HG02642 (cell line): ENCODE data around the gene PNPLA7.

Source experiments
- ATAC-seq: cut with Tn5 transposase; IDR thresholded peaks from one replicate; pipeline ENCODE4 v1.9.1; 2021; ENCODE audit warnings: mild to moderate bottlenecking; ENCODE audit not compliant: unreplicated experiment, poor library complexity

Gene PNPLA7

GRCh38 chr9:137441289-137441934 lies 108.8 kb downstream of the PNPLA7 start, which contains the start of gene ENTPD8:
Gene ENTPD8 (minus strand): TSS chr9:137441357. CDS start chr9:137438285, 3,072 bp downstream.
- ATAC-seq: no peak

- ATAC-seq: no peak
Measured at GRCh38 chr9:137439158-137439714, 111.0 kb downstream of the PNPLA7 start.

DNA sequence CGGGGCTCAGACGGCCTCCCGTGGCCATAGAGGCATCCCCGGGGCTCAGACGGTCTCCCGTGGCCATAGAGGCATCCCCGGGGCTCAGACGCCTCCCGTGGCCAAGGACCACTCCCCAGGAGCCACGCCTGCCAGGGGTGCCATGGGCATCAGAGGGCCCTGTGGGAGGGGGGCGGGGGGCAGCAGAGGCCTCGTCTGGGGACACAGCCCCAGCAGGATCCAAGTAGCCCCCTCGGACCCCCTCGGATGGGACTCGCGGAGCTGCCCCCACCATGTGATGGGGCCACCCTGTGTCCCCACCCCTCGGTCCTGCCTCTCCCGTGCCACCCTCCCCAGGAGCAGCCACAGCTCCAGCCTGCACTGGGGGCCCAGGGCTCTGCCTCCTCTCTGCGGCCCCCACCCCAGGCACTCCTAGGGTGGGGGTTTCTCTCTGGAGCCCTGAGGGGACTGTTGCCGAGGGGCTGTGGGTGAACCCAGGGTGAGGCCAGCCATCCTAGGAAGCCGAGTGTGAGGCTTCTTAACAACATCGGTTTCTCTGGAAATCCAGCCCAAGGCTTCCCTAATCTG lies 111.5 kb downstream of the PNPLA7 start:
- ATAC-seq: no peak

GRCh38 chr9:137437691-137438590 lies 112.3 kb downstream of the PNPLA7 start:
- ATAC-seq: no peak

DNA sequence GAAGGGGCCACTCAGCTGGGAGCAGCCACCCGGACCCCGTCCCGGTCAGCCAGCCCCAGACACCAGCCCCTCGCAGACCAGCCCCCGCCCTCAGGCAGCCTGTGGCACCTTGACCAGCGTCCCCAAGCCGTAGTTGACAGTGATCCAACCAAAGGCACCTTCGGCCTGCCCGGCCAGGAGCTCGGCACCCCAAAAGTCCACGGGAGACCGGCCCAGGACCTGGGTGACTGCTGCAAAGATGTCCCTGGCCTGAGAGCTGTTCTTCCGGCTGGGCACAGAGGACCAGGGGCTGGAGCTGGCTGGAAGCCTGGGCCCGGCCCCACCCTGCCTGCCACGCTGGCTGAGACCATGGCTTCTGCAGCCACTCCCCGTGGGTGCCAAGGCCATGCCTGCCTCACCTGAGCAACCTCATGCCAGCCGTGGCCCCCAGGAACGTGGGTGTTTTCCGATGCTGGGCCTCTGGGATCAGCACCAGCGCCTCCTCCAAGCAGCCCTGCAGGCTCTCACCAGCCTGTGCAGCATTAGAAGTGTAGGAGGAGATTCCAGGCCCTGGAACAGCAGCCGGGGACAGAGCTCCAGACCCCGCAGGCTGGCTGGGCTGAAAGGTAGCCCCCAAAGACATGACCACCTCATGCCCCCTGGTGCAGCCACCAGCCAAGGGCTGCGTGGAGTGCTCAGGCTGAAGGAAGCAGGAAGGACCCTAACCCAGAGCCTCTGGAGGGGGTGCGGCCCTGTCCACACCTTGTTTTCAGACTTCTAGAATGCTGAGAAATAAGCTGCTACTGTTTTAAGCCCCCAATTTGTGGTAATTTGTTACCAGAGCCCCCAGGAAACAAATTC lies 113.2 kb downstream of the PNPLA7 start:
- ATAC-seq: no peak

DNA sequence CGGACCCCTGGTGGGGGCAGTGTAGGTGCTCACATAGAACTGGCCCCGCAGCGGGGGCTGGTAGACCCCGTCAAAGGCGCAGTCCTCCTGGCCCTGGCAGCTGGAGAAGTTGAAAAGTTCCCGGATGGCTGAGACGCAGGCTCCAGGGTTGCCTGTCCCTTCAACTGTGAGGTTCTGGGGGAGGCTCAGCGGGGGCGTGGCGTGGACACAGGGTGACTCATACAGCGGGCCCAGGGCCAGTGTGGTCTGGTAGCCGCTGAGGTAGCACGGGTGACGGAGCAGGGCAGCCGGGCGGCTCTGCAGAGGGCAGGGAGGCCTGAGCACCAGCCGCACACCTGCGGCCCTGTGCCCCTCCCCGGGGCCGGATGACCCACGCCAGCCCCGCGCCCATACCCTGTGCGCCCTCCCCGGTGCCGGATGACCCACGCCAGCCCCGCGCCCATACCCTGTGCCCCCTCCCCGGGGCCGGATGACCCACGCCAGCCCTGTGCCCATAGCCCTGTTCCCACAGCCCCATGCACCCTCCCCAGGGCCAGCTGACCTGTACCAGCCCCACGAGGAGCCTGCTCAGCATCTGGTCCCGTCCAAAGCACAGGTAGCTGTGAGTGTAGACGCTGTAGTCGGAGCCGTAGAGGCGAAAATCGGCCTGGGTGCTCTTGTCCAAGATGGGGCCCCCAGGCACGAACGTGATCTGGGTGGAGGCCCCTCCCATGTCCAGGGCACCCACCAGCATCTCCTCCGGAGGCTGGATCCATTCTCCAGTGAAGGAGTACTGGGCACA lies 114.0 kb downstream of the PNPLA7 start:
- no peak for ATAC-seq

GRCh38 chr9:137435381-137435891 lies 114.8 kb downstream of the PNPLA7 start:
- no peak for ATAC-seq

- no peak for ATAC-seq
Measured at GRCh38 chr9:137434498-137435380, 115.5 kb downstream of the PNPLA7 start.

GRCh38 chr9:137433916-137434431 lies 116.2 kb downstream of the PNPLA7 start:
- ATAC-seq: no peak

GRCh38 chr9:137433349-137433915 lies 116.8 kb downstream of the PNPLA7 start:
- no peak for ATAC-seq

DNA sequence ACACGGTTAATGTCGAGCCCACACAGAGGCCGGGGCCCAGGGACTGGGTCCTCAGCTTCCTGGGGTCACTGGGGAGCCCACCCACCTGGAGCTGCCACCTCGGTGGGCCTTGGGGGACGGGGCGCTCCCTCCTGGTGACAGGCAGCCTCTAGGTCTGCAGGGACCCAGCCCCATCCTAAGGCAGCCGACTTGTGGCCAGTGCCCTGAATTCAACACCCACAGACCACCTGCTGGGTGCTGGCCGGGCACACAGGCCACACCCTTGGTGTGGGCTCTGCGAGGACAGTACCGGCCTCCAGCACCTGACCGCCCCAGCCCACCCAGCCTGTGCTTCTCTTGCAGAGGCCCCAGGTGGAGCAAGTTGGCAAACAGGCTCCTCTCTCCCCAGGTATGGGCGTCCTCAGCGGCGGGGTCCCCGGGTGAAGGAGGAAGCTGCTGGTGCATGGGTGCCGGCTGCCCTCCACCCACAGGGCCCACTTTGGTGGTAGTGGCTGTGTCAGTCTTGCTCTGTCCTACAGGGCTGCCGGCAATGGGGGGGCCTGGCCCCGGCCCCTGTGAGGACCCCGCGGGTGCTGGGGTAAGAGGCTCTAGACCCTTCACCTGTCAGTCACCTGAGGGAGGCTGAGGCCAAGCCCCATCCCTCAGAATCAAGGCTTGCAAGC lies 117.4 kb downstream of the PNPLA7 start:
- ATAC-seq: no peak

- ATAC-seq: no peak
Measured at GRCh38 chr9:137431416-137431931, 118.7 kb downstream of the PNPLA7 start.

DNA sequence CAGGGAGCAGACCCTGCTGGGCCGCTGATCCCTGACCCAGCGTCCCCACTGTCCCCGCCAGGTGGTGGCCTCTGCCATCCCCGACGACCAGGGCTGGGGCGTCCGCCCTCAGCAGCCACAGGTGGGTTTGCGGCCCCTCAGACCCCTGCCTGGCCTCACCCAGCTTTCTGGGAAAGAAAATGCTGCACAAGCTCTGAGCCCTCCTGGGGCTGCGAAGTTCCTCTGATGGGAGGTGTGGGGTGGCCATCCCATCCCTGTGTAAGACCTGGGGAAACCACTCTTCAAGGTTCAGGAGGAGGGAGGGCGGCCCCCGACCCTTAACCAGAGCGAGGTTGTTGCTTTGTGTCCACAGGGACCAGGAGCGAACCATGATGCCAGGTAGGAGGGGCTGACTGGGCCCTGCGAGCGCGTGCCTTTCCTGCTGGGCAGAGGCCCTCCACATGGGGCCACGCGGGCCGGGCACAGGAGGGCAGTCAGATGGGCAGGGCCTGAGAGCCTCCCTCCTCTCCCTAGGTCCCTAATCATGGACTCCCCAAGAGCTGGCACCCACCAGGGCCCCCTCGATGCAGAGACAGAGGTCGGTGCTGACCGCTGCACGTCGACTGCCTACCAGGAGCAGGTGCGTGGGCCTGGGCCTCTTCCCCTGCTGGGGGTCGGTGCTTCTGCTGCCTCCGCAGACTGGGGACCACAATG lies 119.3 kb downstream of the PNPLA7 start:
- no peak for ATAC-seq

GRCh38 chr9:137429974-137430722 lies 120.1 kb downstream of the PNPLA7 start:
- no peak for ATAC-seq

DNA sequence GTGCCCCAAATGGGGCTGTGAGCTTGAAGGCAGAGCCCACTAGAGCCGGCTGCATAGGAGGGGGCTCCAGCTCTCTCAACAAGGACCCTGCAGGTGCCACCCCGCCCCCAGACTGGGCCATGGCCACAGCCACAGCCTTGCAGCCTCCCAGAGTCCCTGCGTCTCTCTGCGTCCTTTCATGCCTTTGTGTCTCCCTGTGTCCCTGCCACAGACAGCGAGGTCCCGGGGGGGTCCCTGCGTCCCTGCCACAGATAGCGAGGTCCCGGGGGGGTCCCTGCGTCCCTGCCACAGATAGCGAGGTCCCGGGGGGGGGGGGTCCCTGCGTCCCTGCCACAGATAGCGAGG lies 120.7 kb downstream of the PNPLA7 start:
- ATAC-seq: no peak
